ENCODE measurements around the gene WDR1. TPM values are rescaled to one million over a fixed set of nuclear protein-coding genes. Genes with fewer than 3 reads are reported as not detected.

Gene WDR1
- total RNA-seq, 1 donor from 2014 or later, result 264 TPM

GRCh38 chr4:10034136-10034535 is 82.5 kb downstream of the WDR1 start:
- intact Hi-C loops (cut with DNase I), result no loop called here
- DNase-seq (ENCODE audit: low spot score) (no peak), ATAC-seq (no peak)

GRCh38 chr4:10033191-10033881 is 83.3 kb downstream of the WDR1 start:
- ATAC-seq (peak; percentile 76), DNase-seq (ENCODE audit: low spot score) (peak; percentile 12)
- intact Hi-C loops (cut with DNase I), result no loop called here

GRCh38 chr4:10032625-10033024 is 84.0 kb downstream of the WDR1 start:
- DNase-seq (ENCODE audit: low spot score), result peak; percentile 55
- peak; percentile 58 for ATAC-seq
- intact Hi-C loops (cut with DNase I), result no loop called here

- DNase-seq (ENCODE audit: low spot score) (peak; percentile 45), ATAC-seq (peak; percentile 37)
- intact Hi-C loops (cut with DNase I), result no loop called here
Measured at GRCh38 chr4:10031668-10032590, 84.7 kb downstream of the WDR1 start.

GRCh38 chr4:10030972-10031667 is 85.5 kb downstream of the WDR1 start:
- ATAC-seq, result peak; percentile 23
- DNase-seq (ENCODE audit: low spot score), result peak; percentile 12
- intact Hi-C loops (cut with DNase I), result no loop called here

GRCh38 chr4:10029403-10029802 is 87.2 kb downstream of the WDR1 start:
- intact Hi-C loops (cut with DNase I), result no loop called here
- ATAC-seq (no peak), DNase-seq (ENCODE audit: low spot score) (no peak)

- intact Hi-C loops (cut with DNase I), result no loop called here
Measured at GRCh38 chr4:10028910-10029309, 87.7 kb downstream of the WDR1 start.

GRCh38 chr4:10026485-10026884 is 90.1 kb downstream of the WDR1 start:
- no peak for DNase-seq (ENCODE audit: low spot score)
- ATAC-seq, result no peak
- intact Hi-C loops (cut with DNase I), result no loop called here

More at GRCh38 chr4:10028910-10029309, 87.7 kb downstream of the WDR1 start:
- DNase-seq (ENCODE audit: low spot score), result no peak
- ATAC-seq, result no peak

- no peak for ATAC-seq
- intact Hi-C loops (cut with DNase I), result no loop called here
- no peak for DNase-seq (ENCODE audit: low spot score)
Measured at GRCh38 chr4:10025230-10025806, 91.3 kb downstream of the WDR1 start.

Small RNAs within 50 kb of the gene (microRNA-seq; reads per million reads assigned to microRNA genes)
- 1.4 reads per million for gene MIR3138

Other genes with a start within 250 kb of the WDR1 start
- gene SLC2A9, start 95.3 kb downstream of the WDR1 start, total RNA-seq, result 7.4 TPM

All from sciatic nerve (tissue), 2 donors.